ENCODE data around the gene SP1.
"Not testable (repeated sequence)": the region's sequence is repeated elsewhere in the genome, so short reads cannot be mapped to it uniquely, and the experiment has no call there.

The SP1 gene

DNA sequence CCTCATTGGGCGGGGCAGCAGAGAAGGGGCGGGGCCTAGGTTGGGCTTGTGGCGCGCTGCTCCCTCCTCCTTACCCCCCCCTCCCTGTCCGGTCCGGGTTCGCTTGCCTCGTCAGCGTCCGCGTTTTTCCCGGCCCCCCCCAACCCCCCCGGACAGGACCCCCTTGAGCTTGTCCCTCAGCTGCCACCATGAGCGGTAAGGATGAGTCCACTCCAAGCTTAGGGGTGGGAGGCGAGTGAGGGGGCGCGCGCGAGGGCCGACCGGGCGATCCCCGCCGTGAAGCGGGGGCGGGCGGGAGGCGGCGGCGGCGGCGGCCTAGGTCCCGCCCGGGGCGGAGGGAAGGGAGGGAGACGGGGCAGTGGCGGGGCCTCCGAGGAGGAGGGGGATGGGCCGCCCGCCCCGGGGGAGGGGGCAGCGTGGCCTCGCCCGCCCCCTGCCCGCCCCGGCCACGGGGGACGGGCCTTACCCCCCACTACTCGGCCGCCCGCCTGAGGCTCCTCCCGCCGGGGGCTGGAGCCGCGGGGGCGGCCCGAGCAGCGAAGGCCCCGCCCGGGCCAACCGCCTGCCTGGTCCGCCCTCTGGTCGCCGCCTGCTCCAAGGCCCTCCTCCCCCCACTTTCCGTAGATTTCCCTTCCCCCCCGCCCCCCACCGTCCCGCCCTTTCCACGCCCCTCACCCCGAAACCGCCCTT lies at the start of gene SP1:
Gene SP1, plus strand, starts transcription at position 73 of the 690 bp plus-strand sequence. Its CDS starts 116 bp downstream, at position 189.
- peak; percentile 90 for DNase-seq

GRCh38 chr12:53330671-53331070 lies 49.3 kb upstream of the SP1 start:
- DNase-seq: no peak

- DNase-seq: not testable (repeated sequence)
These were observed 47.6 kb upstream of the SP1 start for GRCh38 chr12:53332339-53332738.

- DNase-seq: no peak
These were observed 47.2 kb upstream of the SP1 start for GRCh38 chr12:53332744-53333143.

GRCh38 chr12:53333289-53333688 lies 46.7 kb upstream of the SP1 start:
- DNase-seq: no peak

- DNase-seq: no peak
These were observed 46.1 kb upstream of the SP1 start for GRCh38 chr12:53333845-53334244.

DNA sequence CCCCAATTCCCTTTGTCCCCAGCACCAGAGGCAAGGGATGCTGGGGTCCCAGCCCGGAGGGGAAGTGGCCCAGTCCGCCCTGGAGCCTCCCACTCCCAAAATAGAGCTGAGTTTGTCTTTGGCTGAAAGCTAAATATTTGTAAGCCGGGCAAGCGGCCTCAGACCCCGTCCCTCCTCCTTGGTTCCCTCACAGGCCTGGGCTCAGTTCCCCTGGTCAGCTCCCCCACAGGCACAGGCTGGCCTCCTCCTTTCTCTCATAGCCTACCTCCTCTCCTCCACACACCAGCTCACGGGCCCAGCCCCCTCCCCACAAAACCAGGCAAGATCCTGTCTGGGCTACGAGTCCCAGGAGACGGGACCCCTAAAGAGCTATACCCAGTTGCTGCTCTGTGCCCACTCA lies 45.2 kb upstream of the SP1 start:
- DNase-seq: no peak

- DNase-seq: no peak
These were observed 43.7 kb upstream of the SP1 start, which contains the start of gene SP7 for GRCh38 chr12:53336181-53336681. Gene SP7, minus strand, starts transcription at chr12:53336354. Its CDS starts 708 bp downstream, at chr12:53335646.

DNA sequence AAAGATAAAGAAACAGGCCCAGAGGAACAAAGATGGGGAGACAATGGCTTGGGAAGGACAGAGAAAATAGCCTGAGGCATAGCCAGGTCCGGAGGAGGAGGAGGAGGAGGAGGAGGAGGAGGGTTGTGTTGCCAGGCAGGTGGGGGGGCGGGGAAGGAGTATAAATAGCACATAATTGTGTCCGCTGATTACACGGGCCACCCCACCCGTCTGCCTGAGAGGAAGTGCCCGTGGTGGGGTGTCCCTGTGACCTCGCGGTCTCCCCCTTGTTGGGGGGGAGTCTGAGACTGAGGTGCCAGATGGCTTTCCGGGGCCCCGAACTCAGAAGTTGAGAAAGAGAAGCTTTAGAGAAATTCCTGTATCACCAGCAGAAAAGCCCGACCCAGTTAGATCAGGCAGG lies 42.0 kb upstream of the SP1 start:
- DNase-seq: no peak

GRCh38 chr12:53338916-53339315 lies 41.1 kb upstream of the SP1 start:
- DNase-seq: no peak

DNA sequence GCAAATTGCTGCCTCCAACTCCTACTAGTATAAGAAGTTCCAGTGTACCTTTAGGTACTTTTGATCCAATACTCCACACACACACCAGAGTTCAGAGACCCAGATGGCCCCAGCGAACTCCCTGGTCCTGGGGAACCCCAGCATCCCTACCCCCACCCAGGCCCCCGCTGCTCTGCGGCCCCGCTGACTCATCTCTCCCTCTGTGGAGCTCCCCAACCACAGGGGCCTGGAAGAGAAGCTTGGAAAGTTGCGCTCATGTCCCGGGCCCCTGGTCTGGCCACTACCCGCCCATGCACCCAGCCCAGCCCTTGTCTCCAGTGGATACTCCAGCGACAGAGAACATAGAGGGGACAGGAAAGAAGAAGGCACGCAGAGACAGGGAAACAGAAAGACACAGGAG lies 39.6 kb upstream of the SP1 start:
- DNase-seq: no peak

GRCh38 chr12:53343449-53343848 lies 36.5 kb upstream of the SP1 start:
- no peak for DNase-seq

DNA sequence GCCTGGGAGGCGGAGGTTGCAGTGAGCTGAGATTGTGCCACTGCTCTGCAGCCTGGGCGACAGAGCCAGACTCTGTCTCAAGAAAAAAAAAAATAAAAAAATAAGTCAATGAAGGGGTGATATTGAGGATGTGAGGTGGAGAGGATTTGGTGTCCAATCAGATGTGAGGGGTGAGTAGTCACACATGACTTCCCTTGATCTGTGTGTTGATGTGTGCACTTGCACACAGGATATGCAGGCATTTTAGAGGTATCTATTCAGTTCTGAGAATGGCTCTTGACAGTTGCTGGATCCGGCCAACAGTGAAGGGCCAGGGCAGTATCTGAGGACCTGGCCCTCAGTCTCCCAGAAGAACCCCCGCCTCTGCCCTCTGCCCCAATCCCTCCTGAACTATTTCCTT lies 36.0 kb upstream of the SP1 start:
- no peak for DNase-seq

DNA sequence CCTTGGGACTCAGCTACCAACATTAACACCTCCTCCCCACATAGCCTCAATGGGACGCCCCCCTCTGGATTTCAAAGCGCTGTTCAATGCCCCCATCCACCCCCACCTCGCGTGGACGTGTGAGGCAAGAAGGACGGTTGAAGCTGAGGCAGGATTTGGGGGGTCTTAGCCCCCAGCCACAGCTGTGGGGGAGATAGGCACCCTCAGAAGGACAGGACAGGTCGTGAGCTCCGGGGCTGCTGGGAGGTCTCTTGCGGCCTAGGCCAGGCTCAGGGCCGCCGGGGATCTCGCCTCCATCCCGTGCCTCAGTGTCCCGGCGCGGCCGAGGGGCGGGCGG lies 35.5 kb upstream of the SP1 start:
- DNase-seq: no peak

- peak; percentile 75 for DNase-seq
These were observed 35.0 kb upstream of the SP1 start for GRCh38 chr12:53344824-53345485.

GRCh38 chr12:53345486-53346188 lies 34.3 kb upstream of the SP1 start:
- DNase-seq: no peak

- no peak for DNase-seq
These were observed 33.5 kb upstream of the SP1 start for GRCh38 chr12:53346491-53346890.

DNA sequence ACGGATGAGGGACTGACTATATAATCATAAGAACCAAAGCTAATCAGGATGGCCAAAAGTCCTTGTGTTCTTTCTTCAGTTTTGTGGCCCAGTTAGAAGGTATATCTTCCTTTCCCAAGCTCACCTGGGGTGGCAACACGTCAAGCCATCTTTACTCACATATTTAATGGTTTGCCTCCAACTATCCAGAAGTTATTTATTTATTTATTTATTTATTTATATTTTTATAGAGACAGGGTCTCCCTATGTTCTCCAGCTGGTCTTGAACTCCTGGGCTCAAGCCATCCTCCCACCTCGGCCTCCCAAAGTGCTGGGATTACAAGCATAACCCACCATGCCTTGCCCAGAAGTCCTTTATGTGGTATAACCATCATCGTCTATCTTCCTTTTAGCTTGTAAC lies 32.1 kb upstream of the SP1 start:
- no peak for DNase-seq

- DNase-seq: peak; percentile 68
These were observed 27.4 kb upstream of the SP1 start for GRCh38 chr12:53352331-53353256.

GRCh38 chr12:53353257-53353655 lies 26.7 kb upstream of the SP1 start:
- DNase-seq: no peak

DNA sequence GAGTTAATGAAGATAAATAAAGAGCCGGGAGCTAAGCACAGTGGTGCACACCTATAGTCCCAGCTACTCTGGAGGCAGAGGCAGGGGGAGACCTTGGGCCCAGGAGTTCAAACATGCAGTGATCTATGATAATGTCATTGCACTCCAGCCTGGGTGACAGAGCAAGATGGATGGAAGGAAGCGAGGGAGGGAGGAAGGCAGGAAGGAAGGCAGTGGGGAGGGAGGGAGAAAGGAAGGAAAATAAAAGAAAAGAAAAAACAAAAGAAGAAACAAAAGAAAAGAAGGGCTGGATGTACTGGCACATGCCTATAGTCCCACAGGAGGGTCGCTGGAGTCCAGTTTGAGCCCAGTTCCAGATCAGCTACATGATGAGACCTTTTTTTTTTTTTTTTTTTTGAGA lies 24.9 kb upstream of the SP1 start:
- no peak for DNase-seq

GRCh38 chr12:53358836-53359419 lies 21.0 kb upstream of the SP1 start:
- DNase-seq: no peak
